Astrocyte (in vitro differentiated cells and primary cell): Measurements from ENCODE around the gene STARD13. TPM values are rescaled to one million over a fixed set of nuclear protein-coding genes. Genes with fewer than 3 reads are reported as not detected.

Source experiments
- DNase-seq: peaks from one replicate; pipeline ENCODE4 v3.0.0-alpha.2; 2010; ENCODE audit warnings: low read depth
- FAIRE-seq: peaks from 2 replicates; lab custom pipeline; 2011; peaks lifted over from hg19 to GRCh38; lab: Jason Lieb, UNC
- H2AFZ ChIP-seq: 2 replicates; pipeline ENCODE4 v1.6.0; 2012; ENCODE audit warnings: low read depth, low read length, inconsistent platforms
- H3K27ac ChIP-seq: 2 replicates; pipeline ENCODE4 v1.5.1; 2011; ENCODE audit warnings: low read depth, low read length, inconsistent platforms
- H3K27me3 ChIP-seq: 2 replicates; pipeline ENCODE4 v1.6.0; 2011; ENCODE audit warnings: low read length, inconsistent platforms; ENCODE audit not compliant: insufficient read depth
- H3K36me3 ChIP-seq: 2 replicates; pipeline ENCODE4 v1.5.1; 2011; ENCODE audit warnings: low read length, inconsistent platforms; ENCODE audit not compliant: insufficient read depth
- H3K4me1 ChIP-seq: 2 replicates; pipeline ENCODE4 v1.5.1; 2011; ENCODE audit warnings: low read length, inconsistent platforms; ENCODE audit not compliant: insufficient read depth
- H3K4me2 ChIP-seq: 2 replicates; pipeline ENCODE4 v1.6.0; 2012; ENCODE audit warnings: low read length, inconsistent platforms
- H3K4me3 ChIP-seq: 2 replicates; pipeline ENCODE4 v1.5.1; 2011; ENCODE audit warnings: low read depth, mild to moderate bottlenecking, low read length, inconsistent platforms; ENCODE audit not compliant: insufficient read depth
- H3K79me2 ChIP-seq: 2 replicates; pipeline ENCODE4 v1.6.0; 2012; ENCODE audit warnings: mild to moderate bottlenecking, low read length, inconsistent platforms; ENCODE audit not compliant: insufficient read depth
- H3K9ac ChIP-seq: 2 replicates; pipeline ENCODE4 v1.6.0; 2012; ENCODE audit warnings: mild to moderate bottlenecking, low read length, inconsistent platforms
- H3K9me3 ChIP-seq: 2 replicates; pipeline ENCODE4 v1.5.1; 2012; ENCODE audit warnings: low read depth, mild to moderate bottlenecking, low read length, inconsistent platforms; ENCODE audit not compliant: insufficient read depth
- H4K20me1 ChIP-seq: 2 replicates; pipeline ENCODE4 v1.6.0; 2012; ENCODE audit warnings: low read length, inconsistent platforms; ENCODE audit not compliant: insufficient read depth
- H3K27ac Mint-ChIP-seq: one replicate; pipeline ENCODE4 v1.8.0; 2021; ENCODE audit warnings: mild to moderate bottlenecking, mixed read lengths; ENCODE audit not compliant: unreplicated experiment
- H3K27me3 Mint-ChIP-seq: one replicate; pipeline ENCODE4 v1.8.0; 2021; ENCODE audit warnings: low read depth, mixed read lengths; ENCODE audit not compliant: unreplicated experiment
- H3K36me3 Mint-ChIP-seq: one replicate; pipeline ENCODE4 v1.8.0; 2021; ENCODE audit warnings: low read depth, mixed read lengths; ENCODE audit not compliant: unreplicated experiment
- H3K4me1 Mint-ChIP-seq: one replicate; pipeline ENCODE4 v1.8.0; 2021; ENCODE audit warnings: low read depth, mixed read lengths; ENCODE audit not compliant: unreplicated experiment
- H3K4me3 Mint-ChIP-seq: one replicate; pipeline ENCODE4 v1.8.0; 2021; ENCODE audit warnings: mild to moderate bottlenecking, moderate library complexity, mixed read lengths; ENCODE audit not compliant: unreplicated experiment
- H3K9me3 Mint-ChIP-seq: one replicate; pipeline ENCODE4 v1.8.0; 2021; ENCODE audit warnings: mild to moderate bottlenecking, mixed read lengths; ENCODE audit not compliant: unreplicated experiment
- EZH2 ChIP-seq: IDR thresholded peaks from 2 replicates; pipeline ENCODE4 v1.6.1; 2012; ENCODE audit warnings: mild to moderate bottlenecking, low read length, inconsistent platforms; ENCODE audit not compliant: insufficient read depth
- total RNA-seq: library from RNA; stranded (reverse); gene quantifications from 2 replicates; pipeline ENCODE4 v1.2.1, GENCODE V29; 2021
- TF ChIP-seq, protein P1 (sequence below): IDR thresholded peaks from 2 replicates; pipeline ENCODE4 v1.5.1; 2011; ENCODE audit warnings: low read depth, mild to moderate bottlenecking, inconsistent platforms, low read length, moderate library complexity; ENCODE audit not compliant: insufficient read depth

The STARD13 gene
- total RNA-seq, 1 donor from 2014 or later: 30.1 TPM

DNA sequence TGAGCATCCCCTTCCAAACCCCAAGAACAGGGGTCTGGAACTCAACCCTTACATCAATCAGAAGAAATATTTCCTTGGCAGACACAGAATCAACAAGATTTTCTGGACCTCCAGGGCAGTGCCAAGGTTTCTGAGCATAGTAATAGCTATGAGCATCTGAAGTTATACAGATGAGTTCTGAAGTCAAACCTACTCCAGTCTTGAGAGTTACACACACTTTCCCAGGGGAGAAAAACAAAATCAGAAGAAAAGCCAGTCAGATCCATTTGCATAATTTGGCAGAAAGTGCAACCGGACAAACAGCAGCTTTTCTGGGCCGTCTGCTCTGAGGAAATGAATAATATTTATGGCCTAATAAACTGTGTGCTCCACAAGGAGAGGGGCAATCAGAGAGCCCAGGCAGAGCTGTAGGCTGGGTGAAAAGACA lies 176.3 kb downstream of the STARD13 start:
- Mint-ChIP-seq H3K36me3 (peaks cover 45% of the 10 kb centered on the region), H3K4me1 (peaks cover 4% of the 10 kb centered on the region), H3K27me3 (no peaks in the 10 kb centered on the region), H3K27ac (no peak overlapping the region), H3K9me3 (no peaks in the 10 kb centered on the region), H3K4me3 (no peak overlapping the region)
- DNase-seq: no peak
- TF ChIP-seq, protein P1, sequence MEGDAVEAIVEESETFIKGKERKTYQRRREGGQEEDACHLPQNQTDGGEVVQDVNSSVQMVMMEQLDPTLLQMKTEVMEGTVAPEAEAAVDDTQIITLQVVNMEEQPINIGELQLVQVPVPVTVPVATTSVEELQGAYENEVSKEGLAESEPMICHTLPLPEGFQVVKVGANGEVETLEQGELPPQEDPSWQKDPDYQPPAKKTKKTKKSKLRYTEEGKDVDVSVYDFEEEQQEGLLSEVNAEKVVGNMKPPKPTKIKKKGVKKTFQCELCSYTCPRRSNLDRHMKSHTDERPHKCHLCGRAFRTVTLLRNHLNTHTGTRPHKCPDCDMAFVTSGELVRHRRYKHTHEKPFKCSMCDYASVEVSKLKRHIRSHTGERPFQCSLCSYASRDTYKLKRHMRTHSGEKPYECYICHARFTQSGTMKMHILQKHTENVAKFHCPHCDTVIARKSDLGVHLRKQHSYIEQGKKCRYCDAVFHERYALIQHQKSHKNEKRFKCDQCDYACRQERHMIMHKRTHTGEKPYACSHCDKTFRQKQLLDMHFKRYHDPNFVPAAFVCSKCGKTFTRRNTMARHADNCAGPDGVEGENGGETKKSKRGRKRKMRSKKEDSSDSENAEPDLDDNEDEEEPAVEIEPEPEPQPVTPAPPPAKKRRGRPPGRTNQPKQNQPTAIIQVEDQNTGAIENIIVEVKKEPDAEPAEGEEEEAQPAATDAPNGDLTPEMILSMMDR: no peak
- TF ChIP-seq EZH2: no peak
- Histone ChIP-seq H3K36me3 (peaks cover 69% of the 10 kb centered on the region), H3K9me3 (no peaks in the 10 kb centered on the region), H3K27ac (no peak overlapping the region), H3K27me3 (no peaks in the 10 kb centered on the region), H3K4me1 (peaks cover 20% of the 10 kb centered on the region), H3K4me3 (no peak overlapping the region), H3K9ac (no peak overlapping the region), H4K20me1 (no peaks in the 10 kb centered on the region), H3K79me2 (no peaks in the 10 kb centered on the region), H2AFZ (no peak overlapping the region), H3K4me2 (no peak overlapping the region)
- no peak for FAIRE-seq

DNA sequence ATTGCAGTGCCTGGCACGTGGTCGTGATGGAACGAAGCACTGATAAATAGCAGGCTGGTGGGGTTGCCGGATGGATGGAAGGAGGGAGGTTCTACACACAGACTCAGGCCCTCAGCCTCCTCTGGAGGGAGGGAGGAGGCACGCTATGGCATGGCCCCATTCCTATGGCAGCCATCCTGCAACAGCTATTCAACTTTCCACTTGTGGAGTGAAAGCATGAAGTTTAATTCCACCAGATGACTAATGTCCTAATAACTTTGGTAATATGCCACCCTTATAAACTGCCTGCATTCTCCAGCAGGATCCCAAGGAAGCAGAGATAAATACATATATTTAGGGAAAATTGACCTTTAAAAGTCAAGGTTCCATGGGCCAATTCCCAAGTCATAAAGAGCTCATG lies 176.9 kb downstream of the STARD13 start:
- Histone ChIP-seq H3K9ac (no peak overlapping the region), H3K9me3 (no peaks in the 10 kb centered on the region), H3K27me3 (no peaks in the 10 kb centered on the region), H3K4me1 (peaks cover 20% of the 10 kb centered on the region), H2AFZ (no peak overlapping the region), H3K36me3 (peaks cover 63% of the 10 kb centered on the region), H3K4me2 (no peak overlapping the region), H4K20me1 (no peaks in the 10 kb centered on the region), H3K4me3 (no peak overlapping the region), H3K79me2 (no peaks in the 10 kb centered on the region), H3K27ac (no peak overlapping the region)
- H3K4me1 Mint-ChIP-seq: peaks cover 4% of the 10 kb centered on the region
- no peak for TF ChIP-seq EZH2
- TF ChIP-seq, protein P1: no peak
- no peak for DNase-seq
- no peaks in the 10 kb centered on the region for H3K9me3 Mint-ChIP-seq
- H3K27me3 Mint-ChIP-seq: no peaks in the 10 kb centered on the region
- H3K36me3 Mint-ChIP-seq: peaks cover 43% of the 10 kb centered on the region
- no peak overlapping the region for H3K4me3 Mint-ChIP-seq
- peak; percentile 87 for FAIRE-seq
- H3K27ac Mint-ChIP-seq: no peak overlapping the region

DNA sequence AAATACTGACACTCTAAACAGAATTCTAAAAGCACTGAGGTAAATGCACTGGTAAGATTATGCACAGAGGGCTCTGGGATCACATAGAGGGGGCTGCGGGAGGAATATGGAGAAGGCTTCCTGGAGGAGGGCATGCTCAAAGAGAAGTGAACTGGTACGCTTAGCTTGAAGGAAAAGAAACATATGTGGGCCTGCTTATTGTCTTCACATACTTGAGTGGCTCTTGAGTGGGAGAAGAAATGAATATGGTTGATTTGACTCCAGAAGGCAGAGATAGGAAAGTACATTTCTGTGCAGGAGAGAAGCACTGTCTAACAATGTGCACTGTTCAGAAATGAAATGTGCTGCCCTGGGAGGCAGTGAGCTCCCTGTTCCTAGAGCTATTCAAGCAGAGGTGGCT lies 178.2 kb downstream of the STARD13 start:
- Histone ChIP-seq H3K4me1 (peaks cover 20% of the 10 kb centered on the region), H3K9me3 (no peaks in the 10 kb centered on the region), H3K36me3 (peaks cover 58% of the 10 kb centered on the region), H3K27me3 (no peaks in the 10 kb centered on the region), H2AFZ (no peak overlapping the region), H3K9ac (no peak overlapping the region), H3K4me3 (no peak overlapping the region), H3K27ac (no peak overlapping the region), H3K79me2 (no peaks in the 10 kb centered on the region), H4K20me1 (no peaks in the 10 kb centered on the region), H3K4me2 (no peak overlapping the region)
- Mint-ChIP-seq H3K9me3 (no peaks in the 10 kb centered on the region), H3K4me3 (no peak overlapping the region), H3K27me3 (no peaks in the 10 kb centered on the region), H3K36me3 (peaks cover 38% of the 10 kb centered on the region), H3K4me1 (peaks cover 4% of the 10 kb centered on the region), H3K27ac (peak overlapping the region; percentile 19)
- no peak for TF ChIP-seq EZH2
- TF ChIP-seq, protein P1: no peak
- DNase-seq (no peak), FAIRE-seq (no peak)
